OCI-LY3 (cell line): ENCODE measurements around the gene AADAC.

Source experiments
- CTCF ChIP-seq: fragments of 200-600, 300-600 bp; sonication (generic); IDR thresholded peaks from 2 replicates; pipeline ENCODE4 v1.5.1; 2014; ENCODE audit warnings: antibody characterized with exemption, low read length, low read depth
- EZH2phosphoT487 ChIP-seq: fragments of 200-600 bp; shearing (Covaris generic); IDR thresholded peaks from 2 replicates; pipeline ENCODE4 v1.6.1; 2018; ENCODE audit warnings: antibody characterized with exemption, mixed run types, low read depth

- TF ChIP-seq CTCF (no peak), EZH2phosphoT487 (no peak)
Measured at GRCh38 chr3:151845306-151845905, 31.5 kb downstream of the AADAC start.
